CD14-positive monocyte (primary cell): ENCODE measurements around the gene TRIM68. TPM values are rescaled to one million over a fixed set of nuclear protein-coding genes. Genes with fewer than 3 reads are reported as not detected.

ENCODE experiments used
- DNase-seq, 3 donors: peaks; one replicate each; pipeline ENCODE4 v3.0.0-alpha.2; 2011 to 2022
- H2AFZ ChIP-seq: 2 replicates; pipeline ENCODE4 v1.6.0; 2012; ENCODE audit warnings: mild to moderate bottlenecking, low read depth, low read length, inconsistent platforms; ENCODE audit not compliant: insufficient read depth, poor library complexity, severe bottlenecking
- H3K27ac ChIP-seq, 2 donors: 1 replicate in 1 of 2; 2 replicates in 1 of 2; pipeline ENCODE4 v1.5.1; 2012 to 2013; ENCODE audit warnings: low read length in 2 of 2, control low read depth in 1 of 2, inconsistent platforms in 1 of 2, low read depth in 1 of 2, mild to moderate bottlenecking in 1 of 2
- H3K27me3 ChIP-seq, 2 donors: one replicate each; pipeline versions ENCODE4 v1.6.0 to v1.6.1; 2011 to 2013; ENCODE audit warnings: low read length in 2 of 2; ENCODE audit not compliant: control insufficient read depth in 2 of 2, insufficient read depth in 2 of 2
- H3K36me3 ChIP-seq, 2 donors: replicated peaks in 1 of 2; 1 replicate in 1 of 2; 2 replicates in 1 of 2; pipeline versions ENCODE4 v1.5.1 to v1.6.1; 2012 to 2013; ENCODE audit warnings: low read length in 2 of 2, control low read depth in 1 of 2, inconsistent platforms in 1 of 2, mild to moderate bottlenecking in 1 of 2; ENCODE audit not compliant: insufficient read depth in 2 of 2, control insufficient read depth in 1 of 2
- H3K4me1 ChIP-seq, 2 donors: 1 replicate in 1 of 2; 2 replicates in 1 of 2; pipeline versions ENCODE4 v1.5.1 to v1.6.1; 2012 to 2013; ENCODE audit warnings: low read length in 2 of 2, control low read depth in 1 of 2, inconsistent platforms in 1 of 2, mild to moderate bottlenecking in 1 of 2, moderate library complexity in 1 of 2; ENCODE audit not compliant: insufficient read depth in 2 of 2, control insufficient read depth in 1 of 2
- H3K4me2 ChIP-seq: replicated peaks from 2 replicates; pipeline ENCODE3; 2012; ENCODE audit warnings: low read length, moderate library complexity, mild to moderate bottlenecking; ENCODE audit not compliant: poor library complexity, severe bottlenecking; ENCODE audit errors: extremely low read depth
- H3K4me3 ChIP-seq, 3 experiments: fragments of 200-600 bp in 1 of 3; sonication (generic) in 1 of 3; replicated peaks in 1 of 3; 1 replicate in 2 of 3; 2 replicates in 1 of 3; pipeline ENCODE4 v1.5.1; 2011 to 2013; ENCODE audit warnings: low read length in 3 of 3, mild to moderate bottlenecking in 3 of 3, control low read depth in 2 of 3, low read depth in 2 of 3, inconsistent platforms in 1 of 3, moderate library complexity in 1 of 3
- H3K79me2 ChIP-seq: 2 replicates; pipeline ENCODE4 v1.6.0; 2012; ENCODE audit warnings: mild to moderate bottlenecking, control low read depth, inconsistent platforms, low read length, moderate library complexity; ENCODE audit not compliant: insufficient read depth
- H3K9ac ChIP-seq: 2 replicates; pipeline ENCODE4 v1.6.0; 2017; ENCODE audit warnings: low read length, mild to moderate bottlenecking; ENCODE audit not compliant: insufficient read depth, poor library complexity, severe bottlenecking
- H3K9me3 ChIP-seq, 2 donors: replicated peaks in 1 of 2; 1 replicate in 1 of 2; 2 replicates in 1 of 2; pipeline versions ENCODE4 v1.5.1 to v1.6.1; 2012 to 2013; ENCODE audit warnings: low read length in 2 of 2, control low read depth in 1 of 2; ENCODE audit not compliant: control insufficient read depth in 1 of 2, insufficient read depth in 1 of 2
- H4K20me1 ChIP-seq: 2 replicates; pipeline ENCODE4 v1.6.0; 2012; ENCODE audit warnings: mild to moderate bottlenecking, low read length, control low read depth, moderate library complexity; ENCODE audit not compliant: insufficient read depth
- H3K27ac Mint-ChIP-seq, 7 donors: one replicate each; pipeline ENCODE4 v1.8.0; 2020; ENCODE audit warnings: mild to moderate bottlenecking in 7 of 7, mixed read lengths in 7 of 7, moderate library complexity in 6 of 7, inconsistent platforms in 2 of 7
- H3K27me3 Mint-ChIP-seq, 3 donors: one replicate each; pipeline ENCODE4 v1.8.0; 2021 to 2022; ENCODE audit warnings: low read depth in 3 of 3, mild to moderate bottlenecking in 3 of 3, mixed read lengths in 3 of 3, moderate library complexity in 3 of 3, inconsistent platforms in 1 of 3
- H3K36me3 Mint-ChIP-seq, 2 donors: one replicate each; pipeline ENCODE4 v1.8.0; 2020; ENCODE audit warnings: mixed read lengths in 2 of 2, inconsistent platforms in 1 of 2, mild to moderate bottlenecking in 1 of 2
- H3K4me1 Mint-ChIP-seq: one replicate; pipeline ENCODE4 v1.8.0; 2020; ENCODE audit warnings: mild to moderate bottlenecking, mixed read lengths
- H3K4me3 Mint-ChIP-seq, 2 donors: one replicate each; pipeline ENCODE4 v1.8.0; 2020; ENCODE audit warnings: mild to moderate bottlenecking in 2 of 2, mixed read lengths in 2 of 2, moderate library complexity in 1 of 2
- H3K9me3 Mint-ChIP-seq, 7 donors: one replicate each; pipeline ENCODE4 v1.8.0; 2020 to 2022; ENCODE audit warnings: mixed read lengths in 7 of 7, mild to moderate bottlenecking in 6 of 7, moderate library complexity in 6 of 7, inconsistent platforms in 2 of 7
- CTCF ChIP-seq: fragments of 200-600 bp; IDR thresholded peaks from one replicate; pipeline ENCODE4 v1.8.0; 2022; ENCODE audit warnings: antibody characterized with exemption, mild to moderate bottlenecking
- WGBS: methylation state at CpG from one replicate; pipeline ENCODE4 v1.1.5; 2013; ENCODE audit warnings: missing lambda C conversion rate; ENCODE audit not compliant: insufficient coverage; 5-methylcytosine and 5-hydroxymethylcytosine counted together
- intact Hi-C, 2 donors: fragments of 100-400 bp; cut with micrococcal nuclease; formaldehyde crosslinking; loops; one replicate each; pipeline versions ENCODE4 v1.15.0 to v1.15.1; 2023
- polyA plus RNA-seq, 3 donors: library from polyadenylated mRNA; depleted of rRNA in 1 of 3; unstranded in 2 of 3; stranded (reverse) in 1 of 3; fragments of 300-500 nt in 2 of 3; fragments of >200 nt in 1 of 3; fragmentation: Illumina TruSeq in 2 of 3; gene quantifications; 1 replicate in 2 of 3; 2 replicates in 1 of 3; pipeline ENCODE4 v1.2.3, GENCODE V29; 2012 to 2021

The TRIM68 gene
- polyA plus RNA-seq, 3 donors: 2.2 to 4.9 (median 3.0) TPM

GRCh38 chr11:4606231-4607015 is 1.6 kb downstream of the TRIM68 start:
- H3K79me2 ChIP-seq: no peaks in the 10 kb centered on the region
- intact Hi-C loops: no loop called here
- no peak for DNase-seq
- peaks cover 21 to 27% of the 10 kb centered on the region in 2 donors for H3K4me1 ChIP-seq
- H3K9me3 ChIP-seq: no peaks in the 10 kb centered on the region
- H3K27me3 ChIP-seq: no peaks in the 10 kb centered on the region
- Mint-ChIP-seq H3K36me3 (peaks cover 30 to 32% of the 10 kb centered on the region in 2 donors), H3K4me3 (peak overlapping the region; percentile 92 to 95), H3K4me1 (peaks cover 32% of the 10 kb centered on the region), H3K27ac (peak overlapping the region in 1 of 7 donors; percentile 24), H3K27me3 (peaks cover 0 to 2% (median 0%) of the 10 kb centered on the region in 3 donors), H3K9me3 (no peaks in the 10 kb centered on the region)
- TF ChIP-seq CTCF: no peak
- peak overlapping the region in 1 of 3 experiments; percentile 85 for H3K4me3 ChIP-seq
- H2AFZ ChIP-seq: peak overlapping the region; percentile 91
- no peaks in the 10 kb centered on the region for H4K20me1 ChIP-seq
- H3K27ac ChIP-seq: no peak overlapping the region
- WGBS: no CpG with 5 or more reads among the region's 1 CpG
- H3K9ac ChIP-seq: no peak overlapping the region
- peaks cover 10 to 42% of the 10 kb centered on the region in 2 donors for H3K36me3 ChIP-seq
- H3K4me2 ChIP-seq: peak overlapping the region; percentile 91

- Histone ChIP-seq H3K27ac (no peak overlapping the region), H3K9ac (no peak overlapping the region), H2AFZ (no peak overlapping the region), H3K27me3 (no peaks in the 10 kb centered on the region), H3K36me3 (peaks cover 23 to 55% of the 10 kb centered on the region in 2 donors), H3K9me3 (no peaks in the 10 kb centered on the region), H3K4me2 (no peak overlapping the region), H3K4me1 (peaks cover 19 to 22% of the 10 kb centered on the region in 2 donors), H3K79me2 (no peaks in the 10 kb centered on the region), H3K4me3 (no peak overlapping the region), H4K20me1 (no peaks in the 10 kb centered on the region)
- TF ChIP-seq CTCF: no peak
- Mint-ChIP-seq H3K9me3 (no peaks in the 10 kb centered on the region), H3K4me3 (no peak overlapping the region), H3K36me3 (peaks cover 44 to 46% of the 10 kb centered on the region in 2 donors), H3K27me3 (no peaks in the 10 kb centered on the region), H3K27ac (no peak overlapping the region), H3K4me1 (peaks cover 26% of the 10 kb centered on the region)
- intact Hi-C loops: no loop called here
- WGBS: 100% methylated on average over 4 of the region's 4 CpGs
- no peak for DNase-seq
Measured at GRCh38 chr11:4605057-4605456, 3.0 kb downstream of the TRIM68 start.
